GM03348 (cell line): ENCODE measurements around the gene DACT2.
"Not testable (repeated sequence)": the region's sequence is repeated elsewhere in the genome, so short reads cannot be mapped to it uniquely, and the experiment has no call there.

Source experiments
- DNase-seq: peaks from one replicate; pipeline ENCODE4 v3.0.0; 2012; ENCODE audit warnings: low spot score

Gene DACT2

DNA sequence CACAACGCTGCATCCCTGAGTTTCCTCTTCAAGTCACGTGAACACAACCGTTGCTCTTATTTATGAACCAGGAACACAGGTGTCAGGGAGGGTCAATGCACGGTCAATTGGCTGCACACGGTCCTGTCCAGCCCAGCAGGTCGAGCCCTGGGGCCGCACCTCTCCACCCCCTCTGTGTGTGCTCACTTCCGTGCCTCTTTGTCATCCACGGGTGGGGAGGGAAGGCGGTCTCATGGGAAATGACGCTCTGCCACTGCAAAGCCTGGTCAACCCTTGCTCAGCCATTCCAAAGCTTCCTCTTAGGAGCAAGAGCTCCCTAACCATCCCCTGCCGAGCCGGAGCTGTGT is 38.7 kb downstream of the DACT2 start:
- DNase-seq, result no peak

DNA sequence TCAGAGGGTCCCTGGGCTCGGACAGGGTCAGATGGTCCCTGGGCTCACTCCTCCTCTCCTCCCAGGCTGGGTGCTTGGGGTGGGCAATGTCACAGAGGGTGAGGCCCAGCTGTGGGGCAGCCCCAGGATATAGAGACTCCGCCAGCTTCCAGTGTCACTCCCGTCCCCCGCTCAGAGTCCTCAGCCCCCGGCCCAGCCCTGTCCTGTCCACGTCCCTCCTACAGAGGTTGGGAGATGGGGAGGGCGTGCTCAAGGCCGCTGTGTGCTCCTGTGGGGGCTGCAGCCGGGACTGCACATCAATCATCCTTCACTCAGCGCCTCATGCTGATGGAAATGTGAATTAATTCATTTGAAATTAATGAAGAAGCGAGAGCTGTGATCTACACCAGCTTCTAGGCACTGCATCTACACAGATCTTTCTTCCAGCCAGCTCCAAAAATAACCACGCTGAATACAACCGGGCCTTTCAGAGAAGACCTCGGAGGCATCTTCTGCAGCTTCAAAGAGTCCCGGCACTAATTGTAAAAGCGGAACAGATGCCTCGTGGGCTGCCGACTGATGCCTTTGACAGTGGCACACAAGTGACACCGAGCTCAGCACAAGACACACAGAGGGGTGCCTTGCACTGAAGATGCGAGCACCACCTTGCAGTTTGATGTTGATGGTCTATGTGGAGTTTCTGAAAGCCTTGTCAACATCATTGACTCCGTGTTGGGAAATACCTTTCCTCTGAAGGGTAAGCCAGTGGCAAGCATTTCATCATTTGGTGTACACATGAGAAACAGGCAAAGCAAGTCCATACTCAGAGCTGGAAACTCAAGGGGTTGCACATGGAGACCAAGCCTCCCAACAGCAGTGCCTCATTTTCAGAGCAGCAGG is 39.3 kb downstream of the DACT2 start:
- no peak for DNase-seq

DNA sequence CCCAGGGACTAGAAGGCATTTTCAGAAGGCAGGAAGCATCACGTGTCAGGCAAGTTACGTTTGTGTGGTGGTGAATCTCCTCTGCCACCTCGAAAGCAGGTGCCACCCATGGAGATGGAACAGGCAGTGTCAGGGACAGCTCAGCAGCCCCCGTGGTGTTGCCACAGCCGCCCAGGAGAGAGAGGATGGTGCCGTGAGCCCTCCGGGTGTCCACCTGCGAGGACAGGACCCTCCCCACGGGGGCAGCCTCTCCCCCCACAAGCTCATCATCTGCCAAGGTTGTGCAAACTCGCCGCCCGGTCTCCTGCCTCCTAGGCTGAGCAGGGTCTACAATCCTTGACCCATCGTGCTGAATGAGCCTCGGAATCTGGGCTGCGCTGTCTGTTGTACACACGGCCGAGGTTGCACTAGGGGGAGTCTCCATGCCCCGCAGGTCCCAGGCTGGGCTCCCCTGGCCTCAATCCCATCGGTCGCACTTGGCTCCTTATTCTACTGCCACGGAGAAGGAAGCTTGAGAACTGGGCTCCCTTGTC is 40.1 kb downstream of the DACT2 start:
- DNase-seq, result no peak

DNA sequence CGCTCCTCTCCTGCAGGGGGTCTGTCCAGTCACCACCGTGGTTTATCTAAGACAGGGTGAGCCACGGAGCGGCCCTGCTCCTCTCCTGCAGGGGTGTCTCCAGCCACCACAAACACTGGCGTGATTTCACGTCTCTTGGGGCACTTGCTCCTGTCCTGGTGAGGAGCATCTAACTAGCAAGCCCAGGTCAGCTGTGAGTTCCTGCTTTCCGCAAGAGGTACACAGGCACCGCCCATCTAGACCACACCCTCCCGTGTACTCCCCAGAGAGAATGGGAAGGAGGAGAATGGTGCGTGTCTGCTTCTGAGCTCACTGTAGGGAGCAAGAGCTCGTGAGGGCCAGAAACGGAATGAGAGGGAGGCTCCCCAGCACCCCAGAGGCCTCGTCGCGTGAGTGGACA is 40.7 kb downstream of the DACT2 start:
- no peak for DNase-seq

DNA sequence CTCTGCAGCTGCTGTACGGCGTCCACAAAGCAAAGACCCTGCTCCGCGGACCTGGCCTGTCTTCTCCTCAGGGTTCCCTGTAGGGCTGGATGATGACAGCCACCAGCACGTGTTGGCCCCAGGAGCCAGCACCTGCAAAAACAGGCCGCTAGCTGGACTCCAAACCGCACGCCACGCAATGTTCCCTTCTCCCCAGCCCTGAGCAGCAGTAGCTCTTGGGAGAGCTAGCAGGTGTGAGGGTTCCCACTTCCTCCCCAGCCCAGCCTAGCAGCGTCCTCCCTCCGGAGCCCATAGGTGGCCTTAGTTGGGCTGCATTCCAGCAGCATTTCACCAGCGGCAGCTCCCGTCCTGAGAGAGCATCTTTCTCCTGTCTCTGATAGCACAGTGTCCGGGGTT is 42.3 kb downstream of the DACT2 start:
- DNase-seq, result no peak

DNA sequence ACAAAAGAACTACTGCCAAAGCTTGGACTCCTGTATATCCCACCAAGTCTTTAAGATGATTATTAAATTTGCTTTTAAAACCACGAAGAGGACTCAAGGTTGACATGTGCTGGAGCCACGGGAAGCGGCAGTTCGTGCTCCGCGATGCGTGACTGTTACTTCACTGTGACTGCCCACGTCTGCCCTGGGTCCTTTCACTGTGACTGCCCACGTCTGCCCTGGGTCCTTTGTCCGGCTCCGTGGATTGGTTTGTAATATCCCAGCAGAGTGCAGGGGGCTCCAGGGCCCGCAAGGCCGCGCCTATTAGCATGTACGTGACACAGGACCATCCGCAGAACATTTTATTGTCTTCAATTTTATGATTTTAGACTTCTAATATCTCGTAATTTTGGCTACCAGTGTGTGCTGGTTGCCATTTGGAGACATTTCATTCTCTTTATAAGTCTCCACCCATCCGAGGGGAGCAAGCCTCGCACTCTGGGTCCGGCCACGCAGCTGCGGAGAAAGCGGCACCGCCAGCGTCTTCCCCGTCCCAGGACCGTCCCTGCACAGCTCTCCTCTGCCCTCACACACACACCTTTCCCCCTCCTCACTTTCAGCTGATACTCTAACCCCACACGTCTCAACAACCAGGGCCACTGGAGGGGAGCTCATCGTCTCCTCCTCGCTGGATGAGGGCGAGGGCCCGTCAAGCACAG is 42.9 kb downstream of the DACT2 start:
- no peak for DNase-seq

DNA sequence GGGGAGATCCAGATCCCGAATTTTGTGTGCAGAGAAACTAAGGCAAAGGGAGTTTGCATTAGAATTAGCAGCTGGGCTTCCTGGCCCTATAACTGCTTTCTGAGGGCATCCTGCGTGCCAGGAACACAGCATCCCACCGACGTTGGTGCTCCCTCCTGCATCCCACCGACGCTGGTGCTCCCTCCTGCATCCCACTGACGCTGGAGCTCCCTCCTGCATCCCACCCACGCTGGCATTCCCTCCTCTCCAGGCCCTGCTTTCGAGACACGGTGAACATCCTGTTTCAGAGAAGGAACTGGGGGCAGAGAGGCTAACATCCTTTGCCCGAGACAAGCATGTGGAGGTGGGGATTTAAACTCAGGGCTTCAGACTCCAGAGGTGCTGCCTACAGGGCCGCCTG is 44.4 kb downstream of the DACT2 start:
- DNase-seq, result no peak

DNA sequence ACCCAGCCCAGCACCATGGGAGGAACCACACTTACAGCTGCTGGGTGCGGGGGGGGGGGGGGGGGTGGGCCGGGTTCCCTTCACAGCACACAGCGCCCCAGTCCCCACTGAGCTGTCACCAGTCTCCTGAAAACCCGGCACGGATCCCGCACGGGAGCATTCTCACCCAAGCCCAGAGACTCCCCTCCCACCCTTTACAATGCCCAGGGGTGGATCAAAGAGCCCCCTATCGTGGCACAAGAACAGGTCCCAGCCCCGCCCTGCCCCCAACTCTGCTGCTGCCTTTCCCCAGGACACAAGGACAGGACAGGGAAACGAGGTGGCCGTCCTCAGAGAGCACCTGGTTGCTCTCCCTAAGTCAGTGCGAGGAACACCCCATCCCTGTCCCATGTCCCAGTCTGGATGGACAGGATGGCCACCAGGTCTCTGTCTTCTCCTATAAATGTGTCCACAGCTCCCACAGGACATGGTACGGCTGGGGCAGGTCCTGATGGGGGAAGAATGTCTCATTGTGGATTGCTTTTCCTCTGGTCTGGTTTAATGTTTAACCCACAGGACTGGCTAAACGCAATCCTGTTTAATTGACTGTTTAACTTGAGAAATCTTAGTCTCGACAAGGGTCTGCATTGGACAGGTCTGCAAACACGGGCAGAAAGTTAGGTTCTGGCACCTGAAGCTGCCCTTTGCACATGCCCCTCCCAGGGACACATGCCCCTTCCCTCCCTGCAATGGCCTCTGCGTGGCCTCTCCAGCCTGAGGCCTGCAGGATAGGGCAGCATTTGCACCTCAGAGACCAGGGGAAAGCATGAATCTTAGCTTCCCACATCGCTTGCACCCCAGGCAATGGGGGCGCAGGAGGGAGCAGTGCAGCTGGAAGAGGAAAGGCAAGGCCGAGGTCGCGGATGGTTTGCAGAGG is 45.3 kb downstream of the DACT2 start:
- no peak for DNase-seq

DNA sequence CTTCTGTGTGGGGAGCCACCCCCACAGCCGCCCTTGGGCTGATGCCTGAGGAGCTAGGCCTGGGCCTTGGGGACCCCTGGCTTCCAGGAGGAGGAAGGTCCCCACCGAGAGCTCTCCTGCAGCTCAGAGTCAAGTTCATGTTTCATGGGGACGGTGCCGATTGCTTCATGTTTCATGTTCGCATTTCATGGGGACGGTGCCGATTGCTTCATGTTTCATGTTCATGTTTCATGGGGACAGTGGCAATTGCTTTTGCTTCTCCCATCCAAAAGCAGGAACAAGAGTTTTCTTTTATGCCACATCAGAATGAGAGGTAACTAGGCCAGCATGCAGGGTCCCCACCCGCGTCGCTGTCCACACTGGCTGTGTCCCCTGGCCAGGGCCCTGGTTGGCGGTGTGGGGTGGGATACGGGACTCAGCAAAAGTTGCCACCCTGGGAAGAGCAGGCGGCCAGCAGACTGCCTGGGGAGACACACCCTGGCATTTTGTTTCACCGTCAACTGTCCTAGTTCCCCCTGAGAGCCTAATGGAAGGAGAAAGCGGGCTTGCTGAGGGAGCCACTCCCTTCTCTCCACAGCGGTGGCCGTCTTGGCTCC is 46.0 kb downstream of the DACT2 start:
- DNase-seq, result no peak

DNA sequence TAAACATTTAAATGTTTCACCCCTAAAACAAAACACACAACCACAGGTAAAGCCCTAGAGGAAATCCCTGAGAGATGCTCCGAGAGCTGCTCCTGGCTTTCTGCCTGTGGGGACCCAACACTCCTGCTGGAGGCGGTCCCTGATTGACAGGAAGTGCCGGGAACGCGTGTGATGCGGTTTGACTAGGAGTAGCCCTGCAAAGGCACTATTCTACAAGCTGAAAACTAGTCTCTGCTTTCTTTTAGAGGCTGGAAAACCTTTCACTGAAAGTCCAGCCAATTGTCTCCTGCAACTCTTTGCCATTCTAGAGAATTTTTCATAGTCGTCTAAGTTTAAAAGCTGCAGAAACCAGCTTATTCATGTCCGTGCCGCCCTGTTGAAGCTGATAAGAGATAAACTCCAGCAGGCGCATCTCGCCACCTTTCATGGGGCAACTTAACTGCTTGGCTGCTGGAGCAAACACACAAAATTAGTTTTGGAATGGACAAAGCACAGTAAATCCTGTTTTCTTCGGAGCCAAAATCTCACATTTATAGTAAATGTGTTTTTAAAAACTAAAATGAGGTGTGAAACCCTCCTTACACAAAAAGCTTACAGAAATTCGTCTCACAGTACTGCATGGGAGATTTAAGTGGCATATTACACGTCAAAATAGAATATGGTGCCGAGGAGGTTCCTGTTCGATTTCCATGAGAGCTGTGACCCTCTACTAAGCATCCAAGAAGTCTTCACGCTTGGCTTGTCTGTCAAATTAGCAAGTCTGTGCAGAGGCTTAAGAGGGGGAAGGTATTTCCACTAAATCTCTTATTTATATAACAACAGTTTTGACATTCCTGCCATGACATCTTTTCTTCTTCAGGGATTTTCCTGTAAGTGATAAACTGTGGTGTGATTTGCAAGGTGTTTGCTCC is 46.9 kb downstream of the DACT2 start:
- no peak for DNase-seq

DNA sequence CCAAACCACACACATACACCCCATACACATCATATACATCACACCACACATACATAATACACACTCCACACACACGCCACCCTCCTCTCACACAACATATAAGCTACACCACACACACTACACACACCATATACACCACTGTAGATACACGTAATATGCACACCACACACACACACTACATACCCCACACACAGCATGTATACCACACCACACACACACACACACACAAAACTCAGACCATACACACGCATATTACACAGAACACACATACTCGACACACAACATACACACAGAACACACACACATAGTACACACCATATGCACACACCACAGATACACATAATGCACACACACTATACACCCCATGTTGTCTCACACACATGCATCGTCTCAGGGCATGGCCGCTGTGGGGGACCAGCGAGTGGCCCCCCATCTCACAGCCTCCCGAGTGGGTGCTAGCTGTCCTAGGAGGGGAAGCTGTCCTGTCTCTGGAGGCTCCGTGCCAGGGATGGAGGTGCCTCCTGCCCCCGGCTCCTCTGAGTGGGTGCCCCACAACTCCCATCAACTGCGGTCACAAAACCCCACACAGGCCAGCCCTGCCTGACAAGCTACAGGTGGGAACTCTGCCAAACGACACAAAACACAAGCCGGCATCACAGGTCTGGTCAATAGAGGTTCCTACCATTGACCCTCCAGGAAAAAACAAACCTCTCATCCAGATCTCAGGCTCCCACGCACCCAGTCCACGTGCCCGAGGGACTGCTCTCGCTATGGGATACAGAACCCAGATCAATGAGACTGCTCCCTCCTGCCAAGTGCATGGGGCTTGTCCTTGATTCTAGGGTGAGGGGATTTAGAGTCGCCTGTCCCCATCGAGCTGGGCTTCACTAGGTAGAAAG is 49.1 kb downstream of the DACT2 start:
- no peak for DNase-seq

DNA sequence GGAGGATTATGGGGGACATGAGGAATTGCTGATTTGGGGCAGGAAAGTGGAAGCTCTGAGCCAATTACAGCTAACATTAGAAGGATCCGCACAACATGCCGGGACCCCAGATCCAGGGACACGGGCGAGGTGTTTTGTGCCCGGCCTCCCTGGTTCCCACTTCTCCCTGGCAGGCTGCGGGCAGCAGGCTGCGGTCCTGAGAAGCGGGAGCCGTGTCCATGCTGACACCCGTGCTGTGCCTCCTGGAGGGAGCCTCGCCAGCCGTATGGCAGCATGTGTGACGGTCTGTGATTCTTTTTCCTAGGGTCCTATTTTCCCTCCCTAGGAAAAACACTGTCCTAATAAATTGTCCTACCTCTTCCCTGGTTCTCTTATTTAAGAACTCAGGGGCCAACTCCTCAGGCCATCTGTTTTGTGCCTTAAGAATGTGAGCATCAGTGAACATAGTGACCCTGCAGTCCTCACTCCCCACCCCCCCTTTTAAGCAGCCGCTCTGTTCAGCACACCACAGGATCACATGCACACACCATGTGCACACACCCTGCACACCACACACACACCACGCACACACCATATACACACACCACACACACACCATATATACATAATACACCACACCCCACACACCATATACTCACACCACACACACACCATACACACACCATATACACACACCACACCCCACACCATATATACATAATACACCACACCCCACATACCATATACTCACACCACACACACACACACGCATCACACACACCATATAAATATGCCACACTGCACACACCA is 49.9 kb downstream of the DACT2 start:
- no peak for DNase-seq

DNA sequence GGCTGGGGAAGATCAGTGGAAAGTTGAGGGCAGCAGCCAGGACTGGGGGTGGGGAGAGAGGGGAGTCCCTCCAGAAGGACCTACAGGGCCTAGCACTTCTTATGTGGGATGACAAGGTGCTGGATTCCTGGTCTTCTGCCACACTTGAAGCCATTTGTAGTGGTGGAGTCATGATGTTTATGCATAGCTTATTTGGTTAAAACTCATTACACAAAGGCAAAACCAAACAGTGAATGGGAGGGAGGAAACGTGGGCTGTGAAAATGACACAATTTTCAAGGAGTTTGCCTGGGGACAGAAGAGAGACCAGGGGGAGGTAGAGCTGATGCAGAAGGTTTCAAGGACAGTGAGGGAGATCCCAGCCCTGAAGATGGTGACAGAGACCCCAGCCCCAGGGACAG is 50.8 kb downstream of the DACT2 start:
- DNase-seq, result no peak

DNA sequence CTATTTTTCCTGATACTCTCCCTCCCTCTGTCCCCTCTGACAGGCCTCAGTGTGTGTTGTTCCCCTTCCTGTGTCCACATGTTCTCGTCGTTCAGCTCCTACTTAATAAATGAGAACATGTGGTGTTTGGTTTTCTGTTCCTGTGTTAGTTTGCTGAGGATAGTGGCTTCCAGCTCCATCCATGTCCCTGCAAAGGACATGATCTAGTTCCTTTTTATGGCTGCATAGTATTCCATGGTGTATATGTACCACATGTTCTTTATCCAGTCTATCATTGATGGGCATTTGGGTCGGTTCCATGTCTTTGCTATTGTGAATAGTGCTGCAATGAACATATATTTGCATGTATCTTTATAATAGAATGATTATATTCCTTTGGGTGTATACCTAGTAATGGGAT is 51.8 kb downstream of the DACT2 start:
- not testable (repeated sequence) for DNase-seq

DNA sequence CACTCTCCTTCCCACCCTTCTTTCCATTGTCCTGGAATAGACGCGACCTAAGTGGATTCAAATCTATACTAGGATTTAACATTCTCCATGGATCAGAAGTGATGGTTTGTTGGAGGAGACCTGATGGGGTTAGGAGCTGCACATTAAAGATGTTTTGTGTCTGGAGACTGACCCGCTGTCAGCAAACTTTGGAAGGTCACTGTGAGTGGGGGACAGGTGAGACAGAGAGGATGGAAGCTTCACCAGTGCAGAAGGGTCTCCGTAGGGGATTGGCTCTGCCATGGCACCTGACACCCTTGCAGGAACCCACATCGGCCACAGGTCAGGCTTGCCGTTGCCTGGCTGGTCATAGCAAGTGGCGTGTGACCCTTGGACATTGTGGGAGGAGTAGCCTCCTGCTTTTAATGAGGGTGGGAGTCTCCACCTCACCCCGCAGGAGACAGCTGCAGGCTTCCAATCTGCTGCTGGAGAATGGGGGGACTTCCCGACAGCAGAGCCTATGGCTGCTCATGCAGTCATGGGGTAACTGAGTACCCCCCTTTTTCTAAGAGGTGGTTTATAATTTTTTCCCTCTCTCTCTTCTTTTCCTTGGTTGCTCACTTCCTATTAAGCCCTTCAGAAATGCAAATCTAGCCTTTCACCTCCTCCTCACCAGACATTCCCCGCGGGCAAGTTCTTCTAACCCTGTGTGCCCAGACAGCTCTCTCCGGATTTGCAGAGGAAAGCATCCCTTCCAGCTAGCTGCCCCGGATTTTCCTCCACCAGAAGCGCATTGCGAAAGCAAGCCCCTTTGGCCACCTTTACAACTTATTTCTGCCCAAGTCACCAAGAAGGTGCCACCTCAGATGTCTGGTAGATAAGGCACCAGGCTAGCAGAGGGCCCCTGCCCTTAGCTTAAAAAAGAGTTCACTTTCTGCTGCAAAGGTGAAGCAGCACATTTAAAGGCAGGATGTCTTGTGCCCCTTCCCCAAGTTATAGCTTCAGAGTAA is 53.5 kb downstream of the DACT2 start:
- no peak for DNase-seq

DNA sequence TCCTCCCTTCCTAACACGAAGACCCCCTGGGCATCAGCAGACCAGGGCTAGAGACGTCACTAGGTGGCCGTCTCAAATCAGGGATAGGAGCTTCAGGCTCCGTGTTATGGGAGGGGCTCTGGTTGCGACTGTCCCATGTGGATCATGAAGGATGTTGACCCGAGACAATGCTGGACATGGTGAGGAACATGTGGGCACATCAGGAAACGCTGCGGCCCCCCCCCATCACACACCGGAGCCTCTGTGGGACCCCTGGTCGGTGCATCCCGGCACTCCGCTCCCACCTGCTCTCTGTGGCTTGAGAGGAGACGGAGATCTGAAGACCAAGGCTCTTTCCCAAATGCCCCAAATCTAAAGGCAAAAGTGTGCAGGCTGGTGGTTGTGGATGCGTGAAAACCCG is 54.2 kb downstream of the DACT2 start:
- DNase-seq, result no peak

DNA sequence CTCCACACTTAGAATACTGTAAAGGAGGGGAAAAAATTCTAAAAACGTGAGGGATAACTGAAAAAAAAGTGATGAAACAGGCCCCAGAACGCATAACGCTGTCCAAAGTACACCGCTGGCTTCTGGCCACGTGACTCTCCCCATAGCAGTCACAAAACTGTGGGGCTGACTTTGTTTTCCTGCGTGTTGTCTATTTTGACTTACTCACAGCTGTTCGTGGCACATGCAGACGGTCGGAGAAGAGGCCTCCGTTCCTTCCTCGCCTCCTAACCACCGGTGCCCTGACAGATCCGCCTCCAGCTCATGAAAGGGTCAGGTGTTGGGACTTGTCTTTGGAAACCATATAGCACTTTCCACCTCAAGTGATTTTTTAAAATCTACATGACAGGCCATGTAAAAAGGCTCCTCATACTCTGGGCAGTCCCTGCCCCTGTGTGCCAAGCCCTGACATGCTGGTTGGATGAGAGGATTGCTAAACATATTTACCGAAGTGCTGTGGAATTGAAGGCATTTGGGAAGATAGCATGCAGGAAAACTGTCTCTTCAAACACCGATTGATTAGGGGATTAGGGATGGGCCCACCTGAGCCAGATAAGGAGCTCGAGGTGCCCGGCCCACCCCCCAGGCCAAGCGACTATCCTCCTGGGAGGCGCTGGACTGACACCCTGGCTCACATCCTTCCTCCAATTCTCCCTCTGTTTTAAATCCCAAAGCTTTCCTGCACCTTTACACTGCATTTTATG is 54.8 kb downstream of the DACT2 start:
- DNase-seq, result no peak
